Measurements from ENCODE around the gene KCTD5. TPM values are rescaled to one million over a fixed set of nuclear protein-coding genes. Genes with fewer than 3 reads are reported as not detected.

KCTD5 gene
- total RNA-seq, 1 donor from 2014 or later, result 24.3 TPM

DNA sequence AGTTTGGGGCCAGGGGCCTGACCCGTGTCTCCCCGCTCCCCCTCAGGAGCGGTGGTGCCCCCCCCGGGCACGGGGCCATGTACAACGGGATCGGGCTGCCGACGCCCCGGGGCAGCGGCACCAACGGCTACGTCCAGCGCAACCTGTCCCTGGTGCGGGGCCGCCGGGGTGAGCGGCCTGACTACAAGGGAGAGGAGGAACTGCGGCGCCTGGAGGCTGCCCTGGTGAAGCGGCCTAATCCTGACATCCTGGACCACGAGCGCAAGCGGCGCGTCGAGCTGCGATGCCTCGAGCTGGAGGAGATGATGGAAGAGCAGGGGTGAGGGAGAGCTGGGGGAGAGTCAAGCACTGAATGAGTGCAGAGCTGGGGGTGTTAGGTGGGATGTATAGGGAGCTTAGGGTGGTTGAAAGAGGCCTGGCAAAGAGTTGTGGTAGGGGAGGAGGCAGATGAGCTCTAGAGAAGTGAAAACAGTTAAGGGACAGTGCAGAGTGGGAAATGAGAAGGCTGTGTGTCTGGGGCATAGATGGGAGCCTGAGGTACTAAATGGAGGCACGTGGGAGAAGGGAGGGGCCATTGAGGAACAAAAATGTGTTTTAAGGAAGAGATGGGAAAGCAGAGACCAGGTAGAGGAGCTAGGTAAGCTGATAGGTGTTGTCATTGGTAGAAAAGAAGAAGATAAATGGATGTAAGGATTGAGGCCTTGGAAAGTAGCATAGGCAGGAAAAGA lies 74.1 kb downstream of the KCTD5 start:
- peak overlapping the region; percentile 45 for H3K27ac Mint-ChIP-seq (ENCODE audit: unreplicated experiment)
- no peaks in the 10 kb centered on the region for H3K9me3 Mint-ChIP-seq (ENCODE audit: unreplicated experiment)
- peak overlapping the region; percentile 85 for H3K4me3 Mint-ChIP-seq (ENCODE audit: unreplicated experiment)
- peaks cover 36% of the 10 kb centered on the region for H3K4me1 Mint-ChIP-seq (ENCODE audit: unreplicated experiment)
- DNase-seq (ENCODE audit: low spot score), result no peak
- TF ChIP-seq, protein P1, sequence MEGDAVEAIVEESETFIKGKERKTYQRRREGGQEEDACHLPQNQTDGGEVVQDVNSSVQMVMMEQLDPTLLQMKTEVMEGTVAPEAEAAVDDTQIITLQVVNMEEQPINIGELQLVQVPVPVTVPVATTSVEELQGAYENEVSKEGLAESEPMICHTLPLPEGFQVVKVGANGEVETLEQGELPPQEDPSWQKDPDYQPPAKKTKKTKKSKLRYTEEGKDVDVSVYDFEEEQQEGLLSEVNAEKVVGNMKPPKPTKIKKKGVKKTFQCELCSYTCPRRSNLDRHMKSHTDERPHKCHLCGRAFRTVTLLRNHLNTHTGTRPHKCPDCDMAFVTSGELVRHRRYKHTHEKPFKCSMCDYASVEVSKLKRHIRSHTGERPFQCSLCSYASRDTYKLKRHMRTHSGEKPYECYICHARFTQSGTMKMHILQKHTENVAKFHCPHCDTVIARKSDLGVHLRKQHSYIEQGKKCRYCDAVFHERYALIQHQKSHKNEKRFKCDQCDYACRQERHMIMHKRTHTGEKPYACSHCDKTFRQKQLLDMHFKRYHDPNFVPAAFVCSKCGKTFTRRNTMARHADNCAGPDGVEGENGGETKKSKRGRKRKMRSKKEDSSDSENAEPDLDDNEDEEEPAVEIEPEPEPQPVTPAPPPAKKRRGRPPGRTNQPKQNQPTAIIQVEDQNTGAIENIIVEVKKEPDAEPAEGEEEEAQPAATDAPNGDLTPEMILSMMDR (IDR thresholded peaks at IDR 0.05; ENCODE audit: unreplicated experiment), result no peak
- peaks cover 60% of the 10 kb centered on the region for H3K36me3 Mint-ChIP-seq (ENCODE audit: low read depth, unreplicated experiment)
- H3K27me3 Mint-ChIP-seq (ENCODE audit: unreplicated experiment), result peaks cover 19% of the 10 kb centered on the region

DNA sequence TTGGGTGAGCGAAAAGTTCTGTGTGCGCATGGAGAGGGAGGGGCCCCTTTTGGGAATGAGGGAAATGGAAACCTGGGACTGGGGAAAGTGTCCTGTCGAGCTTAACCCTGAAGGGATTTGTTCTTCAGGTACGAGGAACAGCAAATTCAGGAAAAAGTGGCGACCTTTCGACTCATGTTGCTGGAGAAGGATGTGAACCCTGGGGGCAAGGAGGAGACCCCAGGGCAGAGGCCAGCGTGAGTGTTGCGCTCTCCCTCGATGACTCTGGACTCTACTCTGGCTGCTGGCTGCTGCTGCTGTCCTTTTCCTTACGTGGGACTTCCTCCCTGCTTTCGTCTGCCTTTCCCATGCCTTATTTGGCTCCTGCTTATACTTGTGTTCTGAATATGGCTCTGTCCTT lies 75.0 kb downstream of the KCTD5 start:
- H3K36me3 Mint-ChIP-seq (ENCODE audit: low read depth, unreplicated experiment), result peaks cover 69% of the 10 kb centered on the region
- no peak overlapping the region for H3K27ac Mint-ChIP-seq (ENCODE audit: unreplicated experiment)

More for the DNA sequence above, 75.0 kb downstream of the KCTD5 start:
- TF ChIP-seq, protein P1 (IDR thresholded peaks at IDR 0.05; ENCODE audit: unreplicated experiment), result no peak
- Mint-ChIP-seq H3K4me1 (ENCODE audit: unreplicated experiment) (peaks cover 35% of the 10 kb centered on the region), H3K9me3 (ENCODE audit: unreplicated experiment) (no peaks in the 10 kb centered on the region), H3K27me3 (ENCODE audit: unreplicated experiment) (peaks cover 18% of the 10 kb centered on the region), H3K4me3 (ENCODE audit: unreplicated experiment) (peak overlapping the region; percentile 78)
- DNase-seq (ENCODE audit: low spot score), result no peak

Other genes starting within 250 kb of the KCTD5 start
- 9.1 TPM for gene TEDC2, start 222.4 kb upstream of the KCTD5 start, total RNA-seq (ENCODE audit: unreplicated experiment)
- not detected for gene NTN3, start 211.2 kb upstream of the KCTD5 start, total RNA-seq (ENCODE audit: unreplicated experiment)
- gene TBC1D24, start 207.4 kb upstream of the KCTD5 start, total RNA-seq (ENCODE audit: unreplicated experiment), result 17.3 TPM
- 157 TPM for gene ATP6V0C, start 168.6 kb upstream of the KCTD5 start, total RNA-seq (ENCODE audit: unreplicated experiment)
- 53.3 TPM for gene AMDHD2, start 162.2 kb upstream of the KCTD5 start, total RNA-seq (ENCODE audit: unreplicated experiment)
- not detected for gene CEMP1, start 151.1 kb upstream of the KCTD5 start, total RNA-seq (ENCODE audit: unreplicated experiment)
- 33.6 TPM for gene PDPK1, start 144.5 kb upstream of the KCTD5 start, total RNA-seq (ENCODE audit: unreplicated experiment)
- 0.90 TPM for gene PRSS27, start 37.7 kb downstream of the KCTD5 start, total RNA-seq (ENCODE audit: unreplicated experiment)
- gene SRRM2, start 70.1 kb downstream of the KCTD5 start, total RNA-seq (ENCODE audit: unreplicated experiment), result 456 TPM
- gene ELOB, start 94.8 kb downstream of the KCTD5 start, total RNA-seq (ENCODE audit: unreplicated experiment), result 195 TPM
- gene PRSS33, start 105.0 kb downstream of the KCTD5 start, total RNA-seq (ENCODE audit: unreplicated experiment), result not detected
- gene PRSS41, start 115.9 kb downstream of the KCTD5 start, total RNA-seq (ENCODE audit: unreplicated experiment), result not detected
- gene PRSS21, start 134.7 kb downstream of the KCTD5 start, total RNA-seq (ENCODE audit: unreplicated experiment), result not detected
- gene ZG16B, start 147.8 kb downstream of the KCTD5 start, total RNA-seq (ENCODE audit: unreplicated experiment), result 1.3 TPM
- gene PRSS22, start 175.6 kb downstream of the KCTD5 start, total RNA-seq (ENCODE audit: unreplicated experiment), result 0.59 TPM
- gene FLYWCH2, start 200.7 kb downstream of the KCTD5 start, total RNA-seq (ENCODE audit: unreplicated experiment), result 24.9 TPM
- 50.8 TPM for gene FLYWCH1, start 229.4 kb downstream of the KCTD5 start, total RNA-seq (ENCODE audit: unreplicated experiment)